NCI-H460 (cell line): ENCODE results near the gene SEC14L6. TPM values are rescaled to one million over a fixed set of nuclear protein-coding genes. Genes with fewer than 3 reads are reported as not detected.

Experiments
- total RNA-seq: library from RNA; depleted of rRNA; stranded (reverse); fragments of >200 nt; shearing (Covaris generic); gene quantifications from 2 replicates; pipeline ENCODE4 v1.2.3, GENCODE V29; 2014; rRNA removed

Gene SEC14L6
- total RNA-seq, 1 experiment from 2014 or later: not detected

Other genes starting within 250 kb of the SEC14L6 start
- 4.0 and 4.6 TPM in 2 replicates for gene TBC1D10A, start 219.8 kb downstream of the SEC14L6 start, total RNA-seq
- 32.5 and 34.3 TPM in 2 replicates for gene SF3A1, start 189.8 kb downstream of the SEC14L6 start, total RNA-seq
- gene CCDC157, start 189.7 kb downstream of the SEC14L6 start, total RNA-seq: 0.45 and 0.58 TPM in 2 replicates
- gene RNF215, start 159.3 kb downstream of the SEC14L6 start, total RNA-seq: 17.0 and 19.3 TPM in 2 replicates
- 5.4 and 6.3 TPM in 2 replicates for gene SEC14L2, start 149.7 kb downstream of the SEC14L6 start, total RNA-seq
- 36.0 and 41.9 TPM in 2 replicates for gene MTFP1, start 121.0 kb downstream of the SEC14L6 start, total RNA-seq
- gene SEC14L3, start 74.7 kb downstream of the SEC14L6 start, total RNA-seq: not detected in 2 replicates
- 2.6 and 2.9 TPM in 2 replicates for gene SEC14L4, start 41.0 kb downstream of the SEC14L6 start, total RNA-seq
- 0.30 TPM in 1 of 2 replicates, not detected in the other for gene GAL3ST1, start 27.9 kb upstream of the SEC14L6 start, total RNA-seq
- gene PES1, start 45.2 kb upstream of the SEC14L6 start, total RNA-seq: 92.1 and 106 TPM in 2 replicates
- gene TCN2, start 60.4 kb upstream of the SEC14L6 start, total RNA-seq: 2.1 and 3.0 TPM in 2 replicates
- 5.6 and 7.0 TPM in 2 replicates for gene SLC35E4, start 89.0 kb upstream of the SEC14L6 start, total RNA-seq
- gene DUSP18, start 121.1 kb upstream of the SEC14L6 start, total RNA-seq: 5.0 and 6.7 TPM in 2 replicates
- 1.5 and 2.3 TPM in 2 replicates for gene OSBP2, start 148.1 kb upstream of the SEC14L6 start, total RNA-seq